Forelimb muscle (tissue), 1 donor: ENCODE data around the gene NTF4. TPM values are rescaled to one million over a fixed set of nuclear protein-coding genes. Genes with fewer than 3 reads are reported as not detected.

Experiments used
- DNase-seq: peaks from one replicate; pipeline ENCODE4 v3.0.0-alpha.2; 2013; ENCODE audit warnings: low read depth
- polyA plus RNA-seq: library from polyadenylated mRNA; unstranded; fragments of 120-200 nt; gene quantifications from one replicate; pipeline ENCODE4 v1.2.1, GENCODE V29; 2013; ENCODE audit not compliant: insufficient read length

NTF4 gene
- 6.5 TPM for polyA plus RNA-seq

- DNase-seq, result no peak
Measured at GRCh38 chr19:49064768-49065611, at the start of gene NTF4. Gene NTF4, minus strand, starts transcription at chr19:49064818. Its CDS starts 2,821 bp downstream, at chr19:49061997.

- DNase-seq, result no peak
Measured at GRCh38 chr19:49113762-49114629, 49.4 kb upstream of the NTF4 start, which contains the start of gene LIN7B. Gene LIN7B, plus strand, starts transcription at chr19:49114370. Its CDS starts 35 bp downstream, at chr19:49114405.

- no peak for DNase-seq
Measured at GRCh38 chr19:49111218-49111998, 46.8 kb upstream of the NTF4 start.

- no peak for DNase-seq
Measured at GRCh38 chr19:49110567-49110966, 45.9 kb upstream of the NTF4 start.

GRCh38 chr19:49109569-49110233 lies 45.1 kb upstream of the NTF4 start:
- DNase-seq, result no peak

- DNase-seq, result no peak
Measured at GRCh38 chr19:49109051-49109450, 44.4 kb upstream of the NTF4 start.

GRCh38 chr19:49107625-49108459 lies 43.2 kb upstream of the NTF4 start:
- DNase-seq, result no peak

- DNase-seq, result no peak
Measured at GRCh38 chr19:49106648-49107135, 42.1 kb upstream of the NTF4 start.

- no peak for DNase-seq
Measured at GRCh38 chr19:49104229-49104864, 39.7 kb upstream of the NTF4 start.

GRCh38 chr19:49103331-49104085 lies 38.9 kb upstream of the NTF4 start:
- DNase-seq, result no peak

GRCh38 chr19:49102303-49102702 lies 37.7 kb upstream of the NTF4 start:
- no peak for DNase-seq

GRCh38 chr19:49101160-49101559 lies 36.5 kb upstream of the NTF4 start:
- no peak for DNase-seq

- no peak for DNase-seq
Measured at GRCh38 chr19:49098795-49099194, 34.2 kb upstream of the NTF4 start.

GRCh38 chr19:49097453-49098288 lies 33.1 kb upstream of the NTF4 start:
- DNase-seq, result no peak

GRCh38 chr19:49094505-49095482 lies 30.2 kb upstream of the NTF4 start:
- no peak for DNase-seq

- no peak for DNase-seq
Measured at GRCh38 chr19:49092686-49093085, 28.1 kb upstream of the NTF4 start.
